Osteocyte (in vitro differentiated cells): Measurements from ENCODE around the gene DNAH1. TPM values are rescaled to one million over a fixed set of nuclear protein-coding genes. Genes with fewer than 3 reads are reported as not detected.

Experiments
- DNase-seq: peaks from one replicate; pipeline ENCODE4 v3.0.0; 2021; ENCODE audit warnings: mixed read lengths; ENCODE audit not compliant: unreplicated experiment; ENCODE audit errors: extremely low spot score
- H3K27ac Mint-ChIP-seq: one replicate; pipeline ENCODE4 v1.8.0; 2021; ENCODE audit warnings: mild to moderate bottlenecking, mixed read lengths; ENCODE audit not compliant: unreplicated experiment
- H3K27me3 Mint-ChIP-seq: one replicate; pipeline ENCODE4 v1.8.0; 2021; ENCODE audit warnings: mixed read lengths; ENCODE audit not compliant: unreplicated experiment
- H3K36me3 Mint-ChIP-seq: one replicate; pipeline ENCODE4 v1.8.0; 2021; ENCODE audit warnings: mixed read lengths; ENCODE audit not compliant: unreplicated experiment
- H3K4me1 Mint-ChIP-seq: one replicate; pipeline ENCODE4 v1.8.0; 2021; ENCODE audit warnings: mixed read lengths; ENCODE audit not compliant: unreplicated experiment
- H3K4me3 Mint-ChIP-seq: one replicate; pipeline ENCODE4 v1.8.0; 2021; ENCODE audit warnings: mild to moderate bottlenecking, moderate library complexity, mixed read lengths; ENCODE audit not compliant: unreplicated experiment
- H3K9me3 Mint-ChIP-seq: one replicate; pipeline ENCODE4 v1.8.0; 2021; ENCODE audit warnings: mixed read lengths; ENCODE audit not compliant: unreplicated experiment
- CTCF ChIP-seq: fragments of 200-600 bp; sonication (generic); IDR thresholded peaks from 2 replicates; pipeline ENCODE4 v1.5.0; 2021; ENCODE audit warnings: antibody characterized with exemption, mild to moderate bottlenecking, moderate library complexity
- total RNA-seq: library from RNA; stranded (reverse); gene quantifications from 2 replicates; pipeline ENCODE4 v1.2.1, GENCODE V29; 2021

Gene DNAH1
- total RNA-seq, 1 donor from 2014 or later: 9.7 TPM

DNA sequence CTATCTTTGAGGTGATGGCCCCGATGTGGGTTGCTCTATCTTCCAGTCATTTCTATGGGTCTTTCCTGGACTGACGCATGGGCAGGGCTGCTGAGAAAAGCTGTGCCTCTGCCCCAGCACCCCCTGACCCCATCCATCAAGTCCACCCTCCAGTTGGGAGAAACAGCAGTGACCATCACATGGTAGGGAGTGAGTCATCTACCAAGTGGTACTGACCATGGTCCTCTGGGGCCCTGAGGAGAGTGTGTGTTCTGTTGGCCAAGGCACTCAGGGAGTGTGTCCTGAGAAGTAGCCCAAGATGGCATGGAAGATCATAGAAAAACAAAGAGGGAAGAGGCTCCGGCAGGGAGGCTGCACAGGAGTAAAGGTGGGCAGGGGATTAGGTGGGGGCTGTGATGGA, 1.6 kb upstream of the DNAH1 start:
- H3K27me3 Mint-ChIP-seq: no peaks in the 10 kb centered on the region
- H3K4me1 Mint-ChIP-seq: peaks cover 4% of the 10 kb centered on the region
- no peaks in the 10 kb centered on the region for H3K9me3 Mint-ChIP-seq
- DNase-seq: no peak
- no peak for TF ChIP-seq CTCF
- H3K4me3 Mint-ChIP-seq: no peak overlapping the region
- H3K27ac Mint-ChIP-seq: no peak overlapping the region
- H3K36me3 Mint-ChIP-seq: peaks cover 3% of the 10 kb centered on the region

DNA sequence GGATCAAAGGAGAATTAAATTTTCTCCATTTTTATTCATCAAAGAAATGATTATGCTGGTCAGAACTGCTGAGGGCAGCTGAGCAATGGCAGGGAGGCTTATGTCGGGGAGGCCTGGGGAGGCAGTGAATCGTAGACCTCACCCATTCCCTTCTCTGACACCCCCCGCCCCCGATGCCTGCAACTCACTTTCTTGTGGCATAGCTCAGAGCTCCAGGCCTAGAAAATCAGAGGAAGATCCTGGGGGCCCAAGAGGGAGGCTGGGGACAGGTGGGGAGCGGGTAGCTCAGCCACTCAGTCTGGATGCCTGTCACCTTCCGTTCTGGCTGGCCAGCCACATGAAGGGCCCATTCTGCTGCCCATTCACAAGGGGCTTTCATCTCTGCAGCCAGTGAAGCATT, 1.1 kb upstream of the DNAH1 start:
- H3K9me3 Mint-ChIP-seq: no peaks in the 10 kb centered on the region
- H3K27ac Mint-ChIP-seq: no peak overlapping the region
- no peak overlapping the region for H3K4me3 Mint-ChIP-seq
- H3K27me3 Mint-ChIP-seq: no peaks in the 10 kb centered on the region
- DNase-seq: no peak
- H3K36me3 Mint-ChIP-seq: peaks cover under 1% of the 10 kb centered on the region
- H3K4me1 Mint-ChIP-seq: peaks cover 4% of the 10 kb centered on the region
- TF ChIP-seq CTCF: no peak

DNA sequence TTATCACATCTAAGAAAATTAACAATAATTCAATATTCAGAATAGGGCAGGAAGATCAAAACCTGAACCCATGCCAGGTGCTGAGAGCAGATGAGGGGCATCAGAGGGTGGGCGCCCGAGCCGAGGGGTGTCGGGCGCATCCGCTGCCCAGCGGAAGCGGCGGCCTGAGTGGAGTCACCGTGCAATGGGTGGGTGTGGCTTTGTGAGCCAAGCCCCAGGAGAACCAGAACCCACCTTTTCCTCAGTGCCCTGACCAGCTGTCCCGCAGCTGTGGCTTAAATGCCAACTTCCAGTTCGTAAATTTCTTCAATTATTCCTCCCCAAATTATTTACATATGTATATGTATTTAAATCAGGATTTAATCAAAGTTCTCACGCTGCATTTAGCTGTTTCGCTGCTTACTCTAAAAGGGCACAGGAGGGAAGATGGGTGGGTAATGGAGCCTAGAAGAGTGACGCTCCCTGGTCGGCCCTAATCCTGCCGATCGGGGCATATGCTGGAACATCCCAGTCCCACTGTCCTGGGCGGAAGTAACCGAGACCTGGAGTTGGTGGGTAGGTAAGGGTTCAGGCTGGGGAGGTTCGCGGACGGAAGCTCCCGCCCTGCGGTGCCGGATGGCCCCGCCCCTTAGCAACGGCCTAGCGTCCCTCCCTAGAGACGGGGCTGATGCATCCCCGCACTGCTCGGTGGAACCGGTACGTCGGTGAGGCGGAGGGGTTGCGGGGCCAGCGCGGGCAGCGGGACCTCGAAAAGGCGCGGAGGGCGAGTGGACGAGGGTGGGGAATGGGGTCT, 1.3 kb downstream of the DNAH1 start:
- TF ChIP-seq CTCF: no peak
- DNase-seq: no peak
- Mint-ChIP-seq H3K4me1 (peaks cover 4% of the 10 kb centered on the region), H3K4me3 (peak overlapping the region; percentile 48), H3K27ac (no peak overlapping the region), H3K36me3 (no peaks in the 10 kb centered on the region), H3K9me3 (no peaks in the 10 kb centered on the region), H3K27me3 (no peaks in the 10 kb centered on the region)

- H3K4me1 Mint-ChIP-seq: peaks cover 4% of the 10 kb centered on the region
- no peak overlapping the region for H3K4me3 Mint-ChIP-seq
- DNase-seq: no peak
- no peaks in the 10 kb centered on the region for H3K27me3 Mint-ChIP-seq
- TF ChIP-seq CTCF: no peak
- no peaks in the 10 kb centered on the region for H3K36me3 Mint-ChIP-seq
- no peak overlapping the region for H3K27ac Mint-ChIP-seq
- no peaks in the 10 kb centered on the region for H3K9me3 Mint-ChIP-seq
Observed at GRCh38 chr3:52318186-52318816, 2.2 kb downstream of the DNAH1 start.

DNA sequence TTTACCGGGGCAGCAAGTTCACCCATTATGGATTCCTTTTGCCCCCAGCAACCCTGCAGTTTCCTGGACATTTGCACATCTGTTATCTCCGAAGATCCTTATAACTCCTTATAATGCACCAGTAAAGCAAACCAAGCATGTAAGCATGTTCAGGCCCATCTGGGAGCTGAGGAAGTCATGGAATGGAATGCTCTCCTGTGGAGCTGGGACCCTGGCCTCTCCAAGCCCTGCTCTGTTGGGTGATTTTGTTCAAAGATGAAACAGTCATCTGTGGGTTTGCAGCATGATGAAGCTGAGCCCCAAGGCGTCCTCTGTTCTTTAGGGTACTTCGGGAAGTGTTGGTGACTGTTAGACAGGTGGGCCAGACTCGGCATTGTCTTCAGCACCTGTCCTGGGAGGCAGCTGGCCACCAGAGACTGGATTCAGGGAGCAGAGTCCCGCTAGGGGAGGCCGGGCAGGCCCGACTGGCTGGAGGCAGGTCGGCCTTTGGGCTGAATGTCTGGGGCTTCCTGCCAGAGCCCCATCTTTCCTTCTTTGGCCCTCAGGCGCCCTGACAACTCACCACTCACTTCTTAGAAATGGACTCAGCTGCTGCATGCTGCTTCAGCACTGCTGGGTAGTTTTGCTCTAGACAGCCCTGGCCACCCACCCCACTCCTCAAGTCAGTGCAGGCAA, 3.9 kb downstream of the DNAH1 start:
- Mint-ChIP-seq H3K36me3 (no peaks in the 10 kb centered on the region), H3K9me3 (no peaks in the 10 kb centered on the region), H3K4me3 (no peak overlapping the region), H3K27me3 (no peaks in the 10 kb centered on the region), H3K27ac (no peak overlapping the region), H3K4me1 (peaks cover 4% of the 10 kb centered on the region)
- DNase-seq: no peak
- TF ChIP-seq CTCF: no peak
